Bronchial epithelial cell (primary cell): ENCODE data around the gene CDON. TPM values are rescaled to one million over a fixed set of nuclear protein-coding genes. Genes with fewer than 3 reads are reported as not detected.
"Not testable (repeated sequence)": the region's sequence is repeated elsewhere in the genome, so short reads cannot be mapped to it uniquely, and the experiment has no call there.

Experiments used
- DNase-seq: peaks from one replicate; pipeline ENCODE4 v3.0.0-alpha.2; 2010; ENCODE audit warnings: low read depth
- FAIRE-seq: peaks from 2 replicates; lab custom pipeline; 2011; peaks lifted over from hg19 to GRCh38; lab: Jason Lieb, UNC
- H3K27me3 ChIP-seq: 2 replicates; pipeline ENCODE4 v1.5.1; 2011; ENCODE audit warnings: low read length; ENCODE audit not compliant: control insufficient read depth, insufficient read depth
- H3K36me3 ChIP-seq: 2 replicates; pipeline ENCODE4 v1.5.1; 2011; ENCODE audit warnings: low read length; ENCODE audit not compliant: control insufficient read depth, insufficient read depth
- H3K4me3 ChIP-seq: 2 replicates; pipeline ENCODE4 v1.5.1; 2011; ENCODE audit warnings: mild to moderate bottlenecking, low read depth, low read length, control low read depth
- CTCF ChIP-seq: IDR thresholded peaks from 2 replicates; pipeline ENCODE4 v1.5.1; 2011; ENCODE audit warnings: mild to moderate bottlenecking, moderate library complexity, low read length, control low read depth, inconsistent platforms; ENCODE audit not compliant: insufficient read depth, severe bottlenecking
- total RNA-seq: library from RNA; depleted of rRNA; stranded (reverse); fragments of >200 nt; gene quantifications from 2 replicates; pipeline ENCODE4 v1.2.1, GENCODE V29; 2014

Gene CDON
- total RNA-seq, 1 donor from 2014 or later = 2.9 TPM

GRCh38 chr11:125921042-125921441 lies 141.6 kb downstream of the CDON start:
- no peak for FAIRE-seq
- no peak overlapping the region for H3K4me3 ChIP-seq
- TF ChIP-seq CTCF = no peak
- H3K27me3 ChIP-seq = peaks cover 2% of the 10 kb centered on the region
- no peaks in the 10 kb centered on the region for H3K36me3 ChIP-seq
- DNase-seq = no peak

- DNase-seq (no peak), FAIRE-seq (no peak)
- TF ChIP-seq CTCF = no peak
- H3K4me3 ChIP-seq = no peak overlapping the region
- H3K36me3 ChIP-seq = no peaks in the 10 kb centered on the region
- peaks cover 2% of the 10 kb centered on the region for H3K27me3 ChIP-seq
Measured at GRCh38 chr11:125918140-125918840, 144.4 kb downstream of the CDON start.

GRCh38 chr11:125916683-125917347 lies 145.9 kb downstream of the CDON start:
- DNase-seq = no peak
- Histone ChIP-seq H3K36me3 (no peaks in the 10 kb centered on the region), H3K4me3 (no peak overlapping the region), H3K27me3 (peaks cover 2% of the 10 kb centered on the region)
- no peak for FAIRE-seq
- TF ChIP-seq CTCF = no peak

- H3K36me3 ChIP-seq, FAIRE-seq, DNase-seq, H3K4me3 ChIP-seq, H3K27me3 ChIP-seq: not testable (repeated sequence)
Measured at GRCh38 chr11:125914601-125915000, 148.1 kb downstream of the CDON start.

GRCh38 chr11:125910226-125910849 lies 152.3 kb downstream of the CDON start:
- FAIRE-seq (no peak), DNase-seq (no peak)
- TF ChIP-seq CTCF = no peak
- H3K27me3 ChIP-seq = no peaks in the 10 kb centered on the region
- no peak overlapping the region for H3K4me3 ChIP-seq
- no peaks in the 10 kb centered on the region for H3K36me3 ChIP-seq

Other genes with a start within 250 kb of the CDON start
- gene PATE4, start 229.6 kb downstream of the CDON start, total RNA-seq = not detected in 2 replicates
- 2.9 and 3.5 TPM in 2 replicates for gene HYLS1, start 175.2 kb downstream of the CDON start, total RNA-seq
- gene PUS3, start 159.7 kb downstream of the CDON start, total RNA-seq = 11.6 and 19.5 TPM in 2 replicates
- not detected in 2 replicates for gene DDX25, start 158.4 kb downstream of the CDON start, total RNA-seq
- 0.38 TPM in 1 of 2 replicates, not detected in the other for gene VSIG10L2, start 116.8 kb downstream of the CDON start, total RNA-seq
- 23.6 and 47.9 TPM in 2 replicates for gene RPUSD4, start 148.8 kb upstream of the CDON start, total RNA-seq
- gene FAM118B, start 148.9 kb upstream of the CDON start, total RNA-seq = 15.5 and 15.8 TPM in 2 replicates
- gene SRPRA, start 206.0 kb upstream of the CDON start, total RNA-seq = 61.3 and 71.3 TPM in 2 replicates
- 16.0 and 16.8 TPM in 2 replicates for gene FOXRED1, start 206.3 kb upstream of the CDON start, total RNA-seq
- gene TIRAP, start 220.2 kb upstream of the CDON start, total RNA-seq = 2.1 and 3.3 TPM in 2 replicates
- 9.5 and 11.6 TPM in 2 replicates for gene DCPS, start 241.2 kb upstream of the CDON start, total RNA-seq